ENCODE measurements around the gene TAF11L4. TPM values are rescaled to one million over a fixed set of nuclear protein-coding genes. Genes with fewer than 3 reads are reported as not detected.

The TAF11L4 gene
- total RNA-seq, 1 donor from 2014 or later = not detected

Other genes starting within 250 kb of the TAF11L4 start
- not detected in 2 replicates for gene TAF11L2, start 23.6 kb upstream of the TAF11L4 start, total RNA-seq
- gene TAF11L3, start 3.4 kb upstream of the TAF11L4 start, total RNA-seq = not detected in 2 replicates
- gene TAF11L5, start 3.4 kb downstream of the TAF11L4 start, total RNA-seq = not detected in 2 replicates
- not detected in 2 replicates for gene TAF11L6, start 6.9 kb downstream of the TAF11L4 start, total RNA-seq
- not detected in 2 replicates for gene TAF11L7, start 64.0 kb downstream of the TAF11L4 start, total RNA-seq
- not detected in 2 replicates for gene TAF11L8, start 69.2 kb downstream of the TAF11L4 start, total RNA-seq
- not detected in 2 replicates for gene TAF11L9, start 72.6 kb downstream of the TAF11L4 start, total RNA-seq
- not detected in 2 replicates for gene TAF11L10, start 76.0 kb downstream of the TAF11L4 start, total RNA-seq
- gene TAF11L11, start 82.4 kb downstream of the TAF11L4 start, total RNA-seq = not detected in 2 replicates
- gene TAF11L12, start 88.6 kb downstream of the TAF11L4 start, total RNA-seq = not detected in 2 replicates
- gene TAF11L13, start 110.3 kb downstream of the TAF11L4 start, total RNA-seq = not detected in 2 replicates
- not detected in 2 replicates for gene TAF11L14, start 112.7 kb downstream of the TAF11L4 start, total RNA-seq

All from renal cortical epithelial cell (primary cell).